Esophagus muscularis mucosa (tissue), 4 donors: Measurements from ENCODE around the gene HHATL. TPM values are rescaled to one million over a fixed set of nuclear protein-coding genes. Genes with fewer than 3 reads are reported as not detected.

Experiments used
- DNase-seq: peaks from one replicate; pipeline ENCODE4 v3.0.0-alpha.2; 2017; ENCODE audit errors: extremely low spot score
- H3K27ac ChIP-seq, 4 donors: fragments of 200-600 bp; sonication (generic); replicated peaks in 1 of 4; 1 replicate in 3 of 4; 2 replicates in 1 of 4; pipeline ENCODE4 v1.5.1; 2016 to 2019; ENCODE audit warnings: mild to moderate bottlenecking in 1 of 4
- H3K27me3 ChIP-seq, 4 donors: fragments of 200-600 bp; sonication (generic); one replicate each; pipeline versions ENCODE4 v1.5.1 to v1.6.0; 2016 to 2019
- H3K36me3 ChIP-seq, 4 donors: fragments of 200-600 bp; sonication (generic); one replicate each; pipeline ENCODE4 v1.5.1; 2016 to 2019
- H3K4me1 ChIP-seq, 4 donors: fragments of 200-600 bp; sonication (generic); one replicate each; pipeline ENCODE4 v1.5.1; 2016 to 2019
- H3K4me3 ChIP-seq, 4 donors: fragments of 200-600 bp; sonication (generic); 1 replicate in 2 of 4; 2 replicates in 2 of 4; pipeline ENCODE4 v1.5.1; 2016 to 2019; ENCODE audit warnings: mild to moderate bottlenecking in 4 of 4, moderate library complexity in 1 of 4
- H3K9me3 ChIP-seq, 4 donors: fragments of 200-600 bp; sonication (generic); 1 replicate in 3 of 4; 2 replicates in 1 of 4; pipeline ENCODE4 v1.5.1; 2016 to 2019
- EP300 ChIP-seq: sonication (generic); formaldehyde crosslinking; IDR thresholded peaks from one replicate; pipeline ENCODE4 v1.6.1; 2017; ENCODE audit warnings: antibody characterized with exemption
- POLR2A ChIP-seq: fragments of 450-650 bp; IDR thresholded peaks from one replicate; pipeline ENCODE4 v1.6.1; 2017; ENCODE audit warnings: antibody characterized with exemption, moderate library complexity, mild to moderate bottlenecking, low read depth
- POLR2AphosphoS5 ChIP-seq, 2 donors: sonication (generic); formaldehyde crosslinking; IDR thresholded peaks; one replicate each; pipeline ENCODE4 v1.6.1; 2017; ENCODE audit warnings: antibody characterized with exemption in 2 of 2
- WGBS: methylation state at CpG from one replicate; pipeline ENCODE4 v1.1.5; 2018; 5-methylcytosine and 5-hydroxymethylcytosine counted together
- intact Hi-C: fragments of 100-400 bp; cut with DNase I; formaldehyde crosslinking; loops from one replicate; pipeline ENCODE4 v1.15.1; 2023
- total RNA-seq, 4 donors: library from RNA; depleted of rRNA; stranded (reverse); fragments of >200 nt; gene quantifications; one replicate each; pipeline versions ENCODE4 v1.1.0 to v1.2.1, GENCODE V29; 2016
- TF ChIP-seq, protein P1 (sequence below), 3 experiments: fragments of 200-600 bp in 2 of 3; fragments of 450-650 bp in 1 of 3; sonication (generic) in 2 of 3; IDR thresholded peaks; one replicate each; pipeline ENCODE4 v1.5.1; 2017 to 2019; ENCODE audit warnings: antibody characterized with exemption in 3 of 3, mild to moderate bottlenecking in 2 of 3, moderate library complexity in 1 of 3

HHATL gene
- total RNA-seq, 4 donors from 2014 or later = 1.5 TPM; not detected in 3

- Histone ChIP-seq H3K9me3 (no peaks in the 10 kb centered on the region), H3K4me3 (no peak overlapping the region), H3K4me1 (peaks cover 33 to 63% (median 52%) of the 10 kb centered on the region in 4 donors), H3K27me3 (no peaks in the 10 kb centered on the region), H3K27ac (peak overlapping the region in 3 of 4 donors; percentile 41 to 48 (median 46)), H3K36me3 (peaks cover 5 to 35% (median 23%) of the 10 kb centered on the region in 4 donors)
- TF ChIP-seq, protein P1, sequence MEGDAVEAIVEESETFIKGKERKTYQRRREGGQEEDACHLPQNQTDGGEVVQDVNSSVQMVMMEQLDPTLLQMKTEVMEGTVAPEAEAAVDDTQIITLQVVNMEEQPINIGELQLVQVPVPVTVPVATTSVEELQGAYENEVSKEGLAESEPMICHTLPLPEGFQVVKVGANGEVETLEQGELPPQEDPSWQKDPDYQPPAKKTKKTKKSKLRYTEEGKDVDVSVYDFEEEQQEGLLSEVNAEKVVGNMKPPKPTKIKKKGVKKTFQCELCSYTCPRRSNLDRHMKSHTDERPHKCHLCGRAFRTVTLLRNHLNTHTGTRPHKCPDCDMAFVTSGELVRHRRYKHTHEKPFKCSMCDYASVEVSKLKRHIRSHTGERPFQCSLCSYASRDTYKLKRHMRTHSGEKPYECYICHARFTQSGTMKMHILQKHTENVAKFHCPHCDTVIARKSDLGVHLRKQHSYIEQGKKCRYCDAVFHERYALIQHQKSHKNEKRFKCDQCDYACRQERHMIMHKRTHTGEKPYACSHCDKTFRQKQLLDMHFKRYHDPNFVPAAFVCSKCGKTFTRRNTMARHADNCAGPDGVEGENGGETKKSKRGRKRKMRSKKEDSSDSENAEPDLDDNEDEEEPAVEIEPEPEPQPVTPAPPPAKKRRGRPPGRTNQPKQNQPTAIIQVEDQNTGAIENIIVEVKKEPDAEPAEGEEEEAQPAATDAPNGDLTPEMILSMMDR (IDR thresholded peaks at IDR 0.05) = no peak
- TF ChIP-seq EP300 = no peak
- intact Hi-C loops = no loop called here
- WGBS = 73% methylated on average over 19 of the region's 22 CpGs
- peak; percentile 91 for DNase-seq
Measured at GRCh38 chr3:42658771-42659390, 43.7 kb downstream of the HHATL start.

GRCh38 chr3:42658091-42658770, 44.4 kb downstream of the HHATL start:
- Histone ChIP-seq H3K27me3 (no peaks in the 10 kb centered on the region), H3K4me1 (peaks cover 38 to 66% (median 57%) of the 10 kb centered on the region in 4 donors), H3K27ac (peak overlapping the region in 2 of 4 donors; percentile 3 to 46), H3K36me3 (peaks cover 5 to 35% (median 22%) of the 10 kb centered on the region in 4 donors), H3K9me3 (no peaks in the 10 kb centered on the region), H3K4me3 (no peak overlapping the region)
- TF ChIP-seq EP300 = no peak
- TF ChIP-seq, protein P1 (IDR thresholded peaks at IDR 0.05) = no peak
- TF ChIP-seq POLR2AphosphoS5 (IDR thresholded peaks at IDR 0.05) = no peak
- no peak for TF ChIP-seq POLR2A
- WGBS = 84% methylated on average over 13 of the region's 34 CpGs
- DNase-seq = peak; percentile 90
- intact Hi-C loops = no loop called here

DNA sequence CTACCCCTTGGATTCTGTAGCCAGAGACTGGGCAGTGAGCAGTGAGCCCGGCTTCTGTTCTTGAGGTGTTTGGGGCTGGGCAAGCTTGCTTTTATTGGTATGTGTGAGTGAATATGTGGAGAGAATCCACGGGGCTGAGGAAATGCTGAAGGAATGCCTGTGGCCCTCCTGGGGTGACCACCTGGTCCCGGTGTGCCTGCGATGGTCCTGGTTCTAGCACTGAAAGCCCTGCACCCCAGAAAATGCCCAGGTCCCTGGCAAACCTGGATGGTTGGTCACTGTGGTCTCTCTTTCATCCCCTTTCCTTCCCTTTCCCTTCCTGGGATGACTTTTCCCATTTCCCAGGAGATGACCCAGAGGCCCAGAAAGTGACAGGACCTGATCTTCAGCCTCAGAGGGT, 44.9 kb downstream of the HHATL start:
- Histone ChIP-seq H3K4me3 (no peak overlapping the region), H3K9me3 (no peaks in the 10 kb centered on the region), H3K27ac (peak overlapping the region in 2 of 4 donors; percentile 3 to 91), H3K4me1 (peaks cover 44 to 72% (median 63%) of the 10 kb centered on the region in 4 donors), H3K36me3 (peaks cover 5 to 35% (median 22%) of the 10 kb centered on the region in 4 donors), H3K27me3 (no peaks in the 10 kb centered on the region)
- TF ChIP-seq POLR2A (no peak), EP300 (no peak), POLR2AphosphoS5 (IDR thresholded peaks at IDR 0.05) (no peak)
- TF ChIP-seq, protein P1 (IDR thresholded peaks at IDR 0.05) = no peak
- no peak for DNase-seq
- intact Hi-C loops = no loop called here
- 73% methylated on average over 4 of the region's 4 CpGs for WGBS

DNA sequence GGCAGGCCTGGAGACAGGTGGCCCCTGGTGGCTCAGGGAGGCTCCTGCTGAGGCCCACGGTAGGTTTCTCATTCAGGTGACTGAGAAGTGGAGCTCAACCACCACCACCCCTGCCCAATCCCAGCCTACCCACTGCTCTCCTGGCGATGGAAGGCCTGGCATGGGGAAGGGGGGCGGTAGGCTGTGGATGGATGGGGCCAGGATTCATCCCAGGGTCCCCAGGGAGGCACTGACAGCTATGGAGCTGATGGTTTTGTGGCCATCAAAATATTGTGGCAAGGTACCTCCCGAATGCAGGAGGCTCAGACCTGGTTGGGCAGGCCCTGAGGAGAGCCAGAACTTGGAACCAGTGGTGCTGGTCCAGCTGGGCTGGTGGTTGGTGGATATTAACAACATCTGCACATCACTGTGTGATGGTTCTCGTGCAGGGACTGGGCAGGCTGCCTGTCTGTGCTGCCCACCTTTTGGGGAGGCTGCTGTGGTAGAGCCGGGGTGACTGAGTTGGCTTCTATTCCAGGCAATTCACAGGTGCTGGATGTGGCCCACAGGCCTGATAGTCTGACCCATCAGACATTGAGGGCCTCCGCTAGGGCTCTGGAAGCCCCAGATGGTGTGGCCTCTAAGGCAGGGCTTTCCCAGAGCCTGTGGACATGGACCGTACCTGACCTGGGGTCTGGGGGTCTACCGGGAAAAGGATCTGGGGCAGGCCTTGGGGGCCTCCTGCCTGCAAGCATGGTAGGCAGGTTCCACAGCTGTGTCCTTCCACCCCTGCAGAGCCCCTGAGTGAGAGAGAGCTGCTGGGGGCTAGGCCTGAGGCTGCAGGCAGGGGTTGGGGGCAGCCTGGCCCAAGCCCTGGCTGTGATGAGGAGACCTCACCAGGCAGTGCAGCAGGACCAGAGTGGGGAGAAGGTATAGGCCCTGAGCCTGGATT, 45.7 kb downstream of the HHATL start:
- Histone ChIP-seq H3K27ac (peak overlapping the region; percentile 91 to 98 (median 96)), H3K9me3 (no peaks in the 10 kb centered on the region), H3K4me1 (peaks cover 51 to 79% (median 70%) of the 10 kb centered on the region in 4 donors), H3K27me3 (no peaks in the 10 kb centered on the region), H3K4me3 (no peak overlapping the region), H3K36me3 (peaks cover 5 to 35% (median 22%) of the 10 kb centered on the region in 4 donors)
- peak; percentile 89 for DNase-seq
- 92% methylated on average over 4 of the region's 9 CpGs for WGBS
- TF ChIP-seq POLR2A (no peak), EP300 (no peak), POLR2AphosphoS5 (IDR thresholded peaks at IDR 0.05) (no peak)
- TF ChIP-seq, protein P1 (IDR thresholded peaks at IDR 0.05) = no peak
- intact Hi-C loops = no loop called here
